NCI-H1105 (cell line): ENCODE results near the gene NACC1.
"Not testable (repeated sequence)": the region's sequence is repeated elsewhere in the genome, so short reads cannot be mapped to it uniquely, and the experiment has no call there.

ENCODE experiments used
- DNase-seq: peaks from one replicate; lab custom pipeline; 2025; lab: John Stamatoyannopoulos, UW

NACC1 gene

GRCh38 chr19:13146763-13147563 lies 28.9 kb downstream of the NACC1 start:
- DNase-seq: no peak

- DNase-seq: not testable (repeated sequence)
These were observed 31.1 kb downstream of the NACC1 start for GRCh38 chr19:13149173-13149627.

GRCh38 chr19:13149628-13150186 lies 31.6 kb downstream of the NACC1 start:
- peak; percentile 48 for DNase-seq

GRCh38 chr19:13150187-13150930 lies 32.3 kb downstream of the NACC1 start, which contains the start of the genes IER2 and STX10:
TSS of gene IER2 (plus strand) at chr19:13150411. CDS start at chr19:13153187, 2,776 bp downstream.
TSS of gene STX10 (minus strand) at chr19:13150375. CDS start at chr19:13150173, 202 bp downstream.
- peak; percentile 92 for DNase-seq

GRCh38 chr19:13150931-13151604 lies 33.0 kb downstream of the NACC1 start:
- no peak for DNase-seq

- peak; percentile 95 for DNase-seq
These were observed 33.7 kb downstream of the NACC1 start for GRCh38 chr19:13151605-13152355.

- DNase-seq: no peak
These were observed 34.4 kb downstream of the NACC1 start for GRCh38 chr19:13152356-13152973.

GRCh38 chr19:13152974-13153568 lies 35.0 kb downstream of the NACC1 start:
- DNase-seq: peak; percentile 95

- no peak for DNase-seq
These were observed 35.6 kb downstream of the NACC1 start for GRCh38 chr19:13153569-13154240.

- DNase-seq: no peak
These were observed 36.2 kb downstream of the NACC1 start for GRCh38 chr19:13154241-13154778.

- peak; percentile 85 for DNase-seq
These were observed 36.9 kb downstream of the NACC1 start for GRCh38 chr19:13154911-13155471.

GRCh38 chr19:13155472-13156359 lies 37.7 kb downstream of the NACC1 start:
- DNase-seq: no peak

- no peak for DNase-seq
These were observed 41.6 kb downstream of the NACC1 start for GRCh38 chr19:13159713-13160112.

- no peak for DNase-seq
These were observed 42.5 kb downstream of the NACC1 start for GRCh38 chr19:13160557-13160956.

- peak; percentile 90 for DNase-seq
These were observed 44.9 kb downstream of the NACC1 start for GRCh38 chr19:13162724-13163608.

GRCh38 chr19:13163609-13164342 lies 45.7 kb downstream of the NACC1 start:
- DNase-seq: no peak
